Smooth muscle cell (in vitro differentiated cells): Measurements from ENCODE around the gene XYLT2. TPM values are rescaled to one million over a fixed set of nuclear protein-coding genes. Genes with fewer than 3 reads are reported as not detected.

ENCODE experiments used
- DNase-seq: peaks from one replicate; lab custom pipeline; 2025; ENCODE audit not compliant: unreplicated experiment; lab: John Stamatoyannopoulos, UW
- H2AFZ ChIP-seq: fragments of 200-600 bp; sonication (generic); 2 replicates; pipeline ENCODE4 v1.6.0; 2016; ENCODE audit warnings: antibody characterized with exemption, low read depth, mild to moderate bottlenecking
- H3F3A ChIP-seq: fragments of 200-600 bp; sonication (generic); 2 replicates; pipeline ENCODE4 v1.6.0; 2017; ENCODE audit warnings: antibody characterized with exemption, low read depth
- H3K27ac ChIP-seq: fragments of 200-600 bp; sonication (generic); 2 replicates; pipeline ENCODE4 v1.5.1; 2016; ENCODE audit warnings: low read depth, mild to moderate bottlenecking
- H3K27me3 ChIP-seq: fragments of 200-600 bp; sonication (generic); 2 replicates; pipeline ENCODE4 v1.6.1; 2016; ENCODE audit warnings: low read depth, mild to moderate bottlenecking
- H3K36me3 ChIP-seq: fragments of 200-600 bp; sonication (generic); 2 replicates; pipeline ENCODE4 v1.5.1; 2016; ENCODE audit warnings: low read depth
- H3K4me1 ChIP-seq: fragments of 200-600 bp; sonication (generic); 2 replicates; pipeline ENCODE4 v1.5.1; 2016; ENCODE audit warnings: low read depth
- H3K4me2 ChIP-seq: fragments of 200-600 bp; sonication (generic); 2 replicates; pipeline ENCODE4 v1.6.0; 2016; ENCODE audit warnings: mild to moderate bottlenecking
- H3K4me3 ChIP-seq: fragments of 200-600 bp; sonication (generic); 2 replicates; pipeline ENCODE4 v1.5.1; 2016; ENCODE audit warnings: mild to moderate bottlenecking
- H3K79me2 ChIP-seq: fragments of 200-600 bp; sonication (generic); 2 replicates; pipeline ENCODE4 v1.6.0; 2016; ENCODE audit warnings: low read depth, mild to moderate bottlenecking
- H3K9ac ChIP-seq: fragments of 200-600 bp; sonication (generic); 2 replicates; pipeline ENCODE4 v1.6.0; 2016; ENCODE audit warnings: low read depth
- H3K9me3 ChIP-seq: fragments of 200-600 bp; sonication (generic); replicated peaks from 2 replicates; pipeline ENCODE4 v1.5.1; 2016; ENCODE audit warnings: low read depth
- H4K20me1 ChIP-seq: fragments of 200-600 bp; sonication (generic); 2 replicates; pipeline ENCODE4 v1.6.0; 2016; ENCODE audit warnings: low read depth
- WGBS: methylation state at CpG from one replicate; pipeline ENCODE4 v1.1.7; 2016; ENCODE audit warnings: low lambda C conversion rate; 5-methylcytosine and 5-hydroxymethylcytosine counted together
- polyA plus RNA-seq: library from polyadenylated mRNA; unstranded; fragments of >200 nt; fragmentation: Nextera tagmentation; extraction: Ambion mirVana; gene quantifications from 2 replicates; pipeline ENCODE4 v1.2.1, GENCODE V29; 2016
- total RNA-seq: library from RNA; depleted of rRNA; stranded (reverse); fragments of >200 nt; gene quantifications from 2 replicates; pipeline ENCODE4 v1.2.3, GENCODE V29; 2014
- TF ChIP-seq, protein P1 (sequence below): fragments of 200-600 bp; sonication (generic); IDR thresholded peaks from 2 replicates; pipeline ENCODE4 v1.5.1; 2017; ENCODE audit warnings: borderline replicate concordance, mild to moderate bottlenecking, antibody characterized with exemption; ENCODE audit not compliant: insufficient read depth, poor library complexity, severe bottlenecking

XYLT2 gene
- total and polyA plus RNA-seq, 2 experiments from 2014 or later: 32.3 to 34.3 TPM

DNA sequence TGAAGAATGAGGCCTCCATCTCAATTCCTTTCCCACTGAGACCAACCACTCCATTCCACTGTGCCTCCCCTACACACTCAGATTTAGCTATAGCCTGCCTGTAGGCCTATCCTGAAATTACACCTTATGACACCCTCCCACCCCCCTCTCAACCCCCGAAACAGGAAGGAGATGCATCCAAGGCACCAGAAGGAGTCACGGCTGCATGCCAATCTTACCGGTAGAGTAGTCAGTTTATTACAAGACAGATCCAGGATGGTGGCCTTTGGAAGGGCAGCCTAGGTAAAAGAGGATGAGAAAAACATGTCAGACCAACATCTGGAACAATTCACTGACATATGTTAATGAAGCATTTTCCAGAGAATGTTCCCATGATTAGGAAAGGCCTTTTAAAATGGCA, 48.8 kb downstream of the XYLT2 start:
- H3K36me3 ChIP-seq: peaks cover 10% of the 10 kb centered on the region
- no peaks in the 10 kb centered on the region for H3F3A ChIP-seq
- H3K4me3 ChIP-seq: peak overlapping the region; percentile 90
- H3K9ac ChIP-seq: no peak overlapping the region
- no peaks in the 10 kb centered on the region for H3K27me3 ChIP-seq
- no peak for DNase-seq
- H3K4me1 ChIP-seq: no peaks in the 10 kb centered on the region
- TF ChIP-seq, protein P1, sequence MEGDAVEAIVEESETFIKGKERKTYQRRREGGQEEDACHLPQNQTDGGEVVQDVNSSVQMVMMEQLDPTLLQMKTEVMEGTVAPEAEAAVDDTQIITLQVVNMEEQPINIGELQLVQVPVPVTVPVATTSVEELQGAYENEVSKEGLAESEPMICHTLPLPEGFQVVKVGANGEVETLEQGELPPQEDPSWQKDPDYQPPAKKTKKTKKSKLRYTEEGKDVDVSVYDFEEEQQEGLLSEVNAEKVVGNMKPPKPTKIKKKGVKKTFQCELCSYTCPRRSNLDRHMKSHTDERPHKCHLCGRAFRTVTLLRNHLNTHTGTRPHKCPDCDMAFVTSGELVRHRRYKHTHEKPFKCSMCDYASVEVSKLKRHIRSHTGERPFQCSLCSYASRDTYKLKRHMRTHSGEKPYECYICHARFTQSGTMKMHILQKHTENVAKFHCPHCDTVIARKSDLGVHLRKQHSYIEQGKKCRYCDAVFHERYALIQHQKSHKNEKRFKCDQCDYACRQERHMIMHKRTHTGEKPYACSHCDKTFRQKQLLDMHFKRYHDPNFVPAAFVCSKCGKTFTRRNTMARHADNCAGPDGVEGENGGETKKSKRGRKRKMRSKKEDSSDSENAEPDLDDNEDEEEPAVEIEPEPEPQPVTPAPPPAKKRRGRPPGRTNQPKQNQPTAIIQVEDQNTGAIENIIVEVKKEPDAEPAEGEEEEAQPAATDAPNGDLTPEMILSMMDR: no peak
- peaks cover 68% of the 10 kb centered on the region for H4K20me1 ChIP-seq
- WGBS: 59% methylated on average over 3 of the region's 3 CpGs
- no peaks in the 10 kb centered on the region for H3K9me3 ChIP-seq
- no peak overlapping the region for H2AFZ ChIP-seq
- no peak overlapping the region for H3K27ac ChIP-seq
- peaks cover 49% of the 10 kb centered on the region for H3K79me2 ChIP-seq
- H3K4me2 ChIP-seq: peak overlapping the region; percentile 94

DNA sequence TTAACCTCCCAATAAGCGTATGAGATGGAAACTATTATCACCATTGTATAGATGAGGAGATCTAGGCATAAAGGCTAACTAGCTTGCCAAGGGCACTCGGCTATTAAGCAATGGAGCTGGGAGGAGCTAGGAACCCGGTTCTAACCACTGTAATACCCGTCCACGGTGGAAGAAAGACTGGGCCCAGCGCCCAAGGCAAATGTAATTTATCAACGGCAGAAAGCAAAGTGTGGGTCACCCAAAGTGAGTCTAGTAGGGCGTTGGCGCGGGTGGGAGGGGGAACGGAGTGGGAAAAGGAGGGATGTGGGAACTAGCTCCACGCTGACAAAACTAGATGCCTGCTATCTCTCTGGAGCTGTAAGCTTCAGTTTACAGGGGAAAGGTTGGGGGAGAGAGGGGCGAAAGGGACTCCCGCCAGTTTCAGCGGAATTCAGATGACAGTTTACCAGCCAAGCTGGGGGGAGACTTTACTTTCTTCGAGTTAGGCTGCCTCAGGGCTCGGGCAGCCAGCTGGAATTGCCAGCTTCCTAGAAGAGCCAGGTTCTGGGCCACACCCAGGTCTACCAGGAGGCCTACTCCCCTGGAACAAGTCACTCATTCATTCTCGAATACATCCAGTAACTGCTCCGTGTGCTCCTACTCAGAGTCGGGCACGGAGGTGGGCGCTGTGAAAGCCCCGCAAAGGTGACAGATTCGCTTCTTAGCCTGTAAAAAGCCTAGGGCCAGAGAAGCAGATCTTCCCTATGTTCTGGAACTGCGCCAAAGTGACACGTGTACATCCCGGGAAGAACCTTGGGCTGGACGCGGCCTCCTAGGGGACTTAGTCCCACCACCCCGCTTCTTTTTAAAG, 50.6 kb downstream of the XYLT2 start:
- WGBS: 4% methylated on average over 30 of the region's 30 CpGs
- H2AFZ ChIP-seq: no peak overlapping the region

DNA sequence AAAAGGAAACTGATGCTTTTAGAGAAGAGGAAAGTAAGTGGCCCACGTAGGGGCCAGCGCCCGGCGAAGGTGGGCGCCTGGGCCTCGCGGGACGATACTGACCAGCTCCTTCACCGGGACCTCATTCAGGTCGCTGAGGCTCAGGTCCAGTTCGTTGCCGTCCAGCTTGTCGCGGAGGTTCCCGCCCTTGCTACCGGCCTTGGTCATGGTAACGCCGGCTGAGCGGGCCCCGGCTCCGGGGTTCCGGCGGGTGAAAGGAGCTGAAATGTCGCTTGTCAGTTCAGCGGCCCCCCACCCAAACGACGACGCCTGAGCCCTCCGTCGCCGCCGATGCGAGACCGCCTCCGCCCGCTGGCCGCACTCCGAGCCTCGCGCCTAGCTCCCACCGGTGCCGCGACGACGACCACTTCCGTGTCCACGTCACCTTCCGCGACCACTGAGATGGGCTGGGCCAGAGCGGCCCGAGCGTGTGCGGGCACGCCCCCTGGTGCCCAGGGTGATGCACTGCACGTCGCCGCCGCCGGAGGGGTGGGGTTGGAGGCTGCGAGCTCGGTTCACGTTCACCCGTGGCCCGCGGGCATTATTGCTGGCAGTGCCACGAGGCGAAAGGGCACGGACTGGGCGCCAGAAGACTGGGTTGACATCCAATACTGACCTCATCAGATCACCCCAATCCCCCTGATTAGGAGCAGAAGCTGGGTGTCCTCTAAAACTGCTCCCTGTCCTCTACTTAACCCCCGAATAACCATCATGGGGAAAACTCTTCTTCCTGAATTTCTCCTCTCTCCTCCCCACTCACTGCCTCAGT, 51.4 kb downstream of the XYLT2 start, which contains the start of gene LRRC59:
TSS of gene LRRC59 (minus strand) at position 413 of the 808 bp plus-strand sequence. CDS start at position 207, 206 bp downstream.
- peaks cover 44% of the 10 kb centered on the region for H4K20me1 ChIP-seq
- H3K9ac ChIP-seq: peak within 1 kb of the TSS; percentile 98
- TF ChIP-seq, protein P1: peak; percentile 96
- H3K4me1 ChIP-seq: no peaks in the 10 kb centered on the region
- H3K4me2 ChIP-seq: peak within 1 kb of the TSS; percentile 94
- peak within 1 kb of the TSS; percentile 86 for H3K27ac ChIP-seq
- peak within 1 kb of the TSS; percentile 70 for H2AFZ ChIP-seq
- peak within 1 kb of the TSS; percentile 90 for H3K4me3 ChIP-seq
- peak; percentile 80 for DNase-seq
- no peaks in the 10 kb centered on the region for H3K9me3 ChIP-seq
- peaks cover 44% of the 10 kb centered on the region for H3K79me2 ChIP-seq
- no peaks in the 10 kb centered on the region for H3K27me3 ChIP-seq
- WGBS: 2% methylated on average over 69 of the region's 70 CpGs
- peaks cover 10% of the 10 kb centered on the region for H3K36me3 ChIP-seq
- no peaks in the 10 kb centered on the region for H3F3A ChIP-seq

More for the DNA sequence above, 50.6 kb downstream of the XYLT2 start:
- Histone ChIP-seq H3K79me2 (peaks cover 46% of the 10 kb centered on the region), H3K36me3 (peaks cover 10% of the 10 kb centered on the region), H4K20me1 (peaks cover 52% of the 10 kb centered on the region), H3K27ac (peak overlapping the region; percentile 86), H3K9ac (peak overlapping the region; percentile 98), H3F3A (no peaks in the 10 kb centered on the region), H3K27me3 (no peaks in the 10 kb centered on the region), H3K4me2 (peak overlapping the region; percentile 94), H3K9me3 (no peaks in the 10 kb centered on the region), H3K4me3 (peak overlapping the region; percentile 90), H3K4me1 (no peaks in the 10 kb centered on the region)
- peak; percentile 24 for DNase-seq
- TF ChIP-seq, protein P1: no peak
